Skeletal muscle cell (primary cell): ENCODE data around the gene UST.
"Not testable (repeated sequence)": the region's sequence is repeated elsewhere in the genome, so short reads cannot be mapped to it uniquely, and the experiment has no call there.

Experiments used
- DNase-seq: peaks from one replicate; pipeline ENCODE4 v3.0.0-alpha.2; 2010; ENCODE audit warnings: low read depth
- H3K4me3 ChIP-seq: 2 replicates; pipeline ENCODE4 v1.5.1; 2011; ENCODE audit warnings: low read depth, mild to moderate bottlenecking, control low read depth, low read length, moderate library complexity

The UST gene

DNA sequence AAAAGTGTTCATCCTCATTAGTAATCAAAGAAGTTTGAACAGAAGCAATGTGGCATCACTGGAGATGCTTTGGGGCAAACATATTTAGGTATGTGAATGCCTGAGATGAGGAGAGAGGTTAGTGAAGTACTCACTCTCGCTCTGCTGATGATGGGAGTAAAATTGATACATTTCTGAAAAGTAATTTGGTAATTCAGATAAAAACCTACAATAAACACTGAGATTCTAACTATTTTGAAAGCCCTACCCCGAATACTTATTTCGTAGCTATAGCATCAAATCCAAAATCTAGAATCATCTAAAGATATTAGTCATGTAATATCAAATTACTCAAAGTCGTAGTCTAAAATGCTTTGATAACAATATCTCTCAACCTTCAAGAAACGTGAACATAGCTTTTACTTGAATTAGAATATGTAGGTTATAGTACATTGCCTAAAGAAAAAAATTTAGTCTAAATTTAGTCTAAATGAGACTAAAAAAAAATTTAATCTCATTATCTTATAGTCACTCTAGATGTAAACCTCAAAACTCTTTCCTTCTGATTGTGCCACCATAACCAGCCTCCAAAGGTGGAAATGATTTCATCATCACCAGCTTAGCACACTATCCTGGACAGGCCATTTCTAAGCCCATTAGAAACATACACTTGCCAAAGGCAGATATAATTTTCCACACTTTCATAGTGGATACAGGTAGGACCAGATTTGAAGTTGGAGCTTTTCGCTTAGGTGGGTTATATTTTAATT is 338.2 kb downstream of the UST start:
- H3K4me3 ChIP-seq, result no peak overlapping the region

DNA sequence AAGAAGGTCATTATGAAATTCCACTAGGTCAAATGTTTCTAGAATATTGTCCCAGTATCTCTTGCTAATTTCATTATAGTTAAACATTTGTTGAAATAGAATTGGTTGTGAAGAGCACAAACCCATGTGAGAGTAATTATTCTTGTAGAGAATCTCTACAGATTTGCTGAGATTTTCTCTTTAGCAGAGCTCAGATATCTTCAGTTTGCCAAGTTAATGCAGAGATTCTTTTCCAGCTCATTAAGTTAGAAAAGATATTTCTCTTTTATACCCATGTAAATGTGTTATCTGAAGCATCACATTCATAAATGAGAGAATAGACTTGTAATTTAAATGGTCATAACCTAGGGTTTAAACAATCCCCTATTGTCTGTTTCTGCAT is 338.7 kb downstream of the UST start:
- no peak for DNase-seq
- no peak overlapping the region for H3K4me3 ChIP-seq

More for the DNA sequence above, 338.2 kb downstream of the UST start:
- DNase-seq, result no peak

- no peak for DNase-seq
- no peak overlapping the region for H3K4me3 ChIP-seq
Observed at GRCh38 chr6:149086363-149086762, 339.5 kb downstream of the UST start.

- DNase-seq, result no peak
- H3K4me3 ChIP-seq, result no peak overlapping the region
Observed at GRCh38 chr6:149087898-149088297, 341.1 kb downstream of the UST start.

GRCh38 chr6:149088361-149088760 is 341.5 kb downstream of the UST start:
- no peak for DNase-seq

DNA sequence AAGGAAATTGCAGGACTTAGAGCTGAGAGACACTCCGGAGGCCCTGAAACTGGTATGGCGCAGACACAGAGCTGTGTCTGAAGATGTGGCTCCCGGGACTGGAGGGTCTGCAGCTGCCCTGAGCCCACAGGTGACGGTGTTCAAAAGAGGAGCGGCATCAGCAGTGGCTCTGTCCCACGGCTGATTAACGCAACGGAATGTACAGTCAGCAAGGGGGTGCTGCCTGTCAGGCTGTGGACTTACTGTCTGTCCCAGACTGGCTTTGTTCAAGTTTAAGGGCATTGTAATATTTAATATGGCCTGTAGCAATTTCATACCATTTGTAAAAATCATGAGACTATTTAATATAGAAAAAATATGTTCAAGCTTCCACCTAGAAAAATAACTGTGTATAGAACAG is 342.7 kb downstream of the UST start:
- DNase-seq, result no peak

More at GRCh38 chr6:149088361-149088760, 341.5 kb downstream of the UST start:
- H3K4me3 ChIP-seq, result no peak overlapping the region

DNA sequence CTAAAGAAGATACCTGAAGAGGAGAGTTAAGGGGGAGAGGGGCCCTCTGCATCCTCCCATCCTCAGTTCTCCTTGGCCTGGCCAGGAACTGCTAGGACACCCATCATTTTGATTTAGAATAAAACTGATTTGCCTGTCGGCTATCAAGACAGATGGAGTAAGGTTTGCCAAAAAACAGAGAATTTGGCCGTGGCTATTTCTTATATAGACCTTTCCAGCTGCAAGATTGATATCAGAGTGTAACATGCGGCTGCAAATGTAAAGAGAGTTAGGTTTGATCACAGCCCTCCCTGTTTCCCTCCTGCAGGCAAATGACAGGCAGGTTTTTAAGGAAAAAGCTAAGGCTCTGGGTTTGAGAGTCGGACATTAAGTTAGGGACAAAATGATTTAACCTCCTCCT is 344.1 kb downstream of the UST start:
- no peak overlapping the region for H3K4me3 ChIP-seq
- DNase-seq, result no peak

More for the DNA sequence above, 342.7 kb downstream of the UST start:
- H3K4me3 ChIP-seq, result no peak overlapping the region

- DNase-seq, result peak; percentile 42
- H3K4me3 ChIP-seq, result no peak overlapping the region
Observed at GRCh38 chr6:149093643-149094042, 346.8 kb downstream of the UST start.

DNA sequence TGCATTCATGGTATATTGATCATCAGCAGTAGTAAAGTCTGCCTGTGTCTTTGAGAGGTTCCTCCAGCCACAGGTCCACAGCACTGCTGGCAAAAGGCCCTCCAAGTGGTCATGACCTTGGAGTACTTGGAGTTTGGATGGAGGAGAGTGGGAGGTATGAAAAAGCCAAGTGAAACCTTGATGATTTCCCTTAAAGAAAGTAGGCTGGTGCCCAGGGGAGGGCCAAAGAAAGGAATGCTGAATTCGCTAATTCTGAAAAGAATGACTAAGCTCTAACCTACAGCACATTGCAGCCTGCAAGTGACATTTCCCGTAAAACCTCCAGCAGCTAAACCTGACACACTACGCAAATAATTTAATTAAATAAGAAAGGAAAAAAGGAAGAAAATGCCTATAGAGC is 347.3 kb downstream of the UST start:
- no peak overlapping the region for H3K4me3 ChIP-seq
- no peak for DNase-seq

GRCh38 chr6:149094934-149095351 is 348.1 kb downstream of the UST start:
- no peak overlapping the region for H3K4me3 ChIP-seq
- no peak for DNase-seq

DNA sequence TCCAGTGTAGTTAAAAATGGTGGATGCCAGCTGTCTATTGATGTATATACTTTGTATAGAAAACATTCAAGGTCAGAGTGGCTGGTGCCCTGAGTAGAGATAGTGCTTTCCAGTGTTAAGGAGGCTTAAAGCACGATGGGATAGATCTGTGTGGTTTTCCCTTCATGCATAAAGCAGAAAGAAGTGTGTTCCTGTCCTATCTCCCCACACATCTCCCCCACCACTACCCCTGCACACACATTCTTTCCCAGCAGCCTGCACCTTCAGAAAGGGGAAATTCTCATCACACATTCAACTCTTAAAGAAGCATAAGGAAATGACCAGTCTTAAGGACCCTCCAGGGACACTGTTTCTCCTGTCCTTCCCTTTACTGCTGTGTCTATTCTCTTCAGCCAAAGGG is 349.0 kb downstream of the UST start:
- no peak overlapping the region for H3K4me3 ChIP-seq
- DNase-seq, result no peak

GRCh38 chr6:149097794-149098193 is 351.0 kb downstream of the UST start:
- no peak for DNase-seq
- no peak overlapping the region for H3K4me3 ChIP-seq

DNA sequence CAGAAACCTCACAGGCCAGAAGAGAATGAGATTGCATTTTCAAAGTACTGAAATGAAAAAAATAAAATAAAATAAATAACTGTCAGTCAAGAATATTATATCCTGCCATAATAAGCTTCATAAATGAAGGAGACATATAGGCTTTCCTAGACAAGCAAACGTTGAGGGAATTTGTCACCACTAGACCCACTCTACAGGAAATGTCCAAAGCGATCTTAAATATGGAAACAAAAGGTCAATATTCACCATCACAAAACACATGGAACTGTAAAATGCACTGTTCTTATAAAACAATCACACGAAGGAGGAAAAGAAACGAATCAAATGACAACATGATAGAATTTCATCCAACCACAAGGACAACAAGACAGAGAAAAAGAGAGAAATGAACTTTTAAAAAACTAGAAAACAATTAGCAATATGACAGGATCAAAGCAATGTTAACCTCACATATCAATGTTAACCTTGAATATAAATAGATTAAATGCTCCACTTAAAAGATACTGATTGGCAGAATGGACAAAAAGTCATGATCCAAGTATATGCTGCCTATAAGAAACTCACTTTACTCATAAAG is 352.0 kb downstream of the UST start:
- no peak overlapping the region for H3K4me3 ChIP-seq
- no peak for DNase-seq

DNA sequence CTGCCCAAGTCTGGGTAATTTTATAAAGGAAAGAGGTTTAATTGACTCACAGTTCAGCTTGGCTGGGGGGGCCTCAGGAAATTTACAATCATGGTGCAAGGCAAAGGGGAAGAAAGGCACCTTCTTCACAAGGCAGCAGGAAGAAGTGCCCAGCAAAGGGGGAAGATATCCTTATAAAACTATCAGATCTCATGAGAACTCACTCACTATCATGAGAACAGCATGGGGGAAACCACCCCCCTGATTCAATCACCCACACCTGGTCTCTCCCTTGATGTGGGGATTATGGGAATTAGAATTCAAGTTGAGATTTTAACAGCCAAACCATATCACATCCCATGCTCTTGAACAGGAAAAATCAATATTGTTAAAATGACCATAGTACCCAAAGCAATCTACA is 355.5 kb downstream of the UST start:
- DNase-seq, result no peak

DNA sequence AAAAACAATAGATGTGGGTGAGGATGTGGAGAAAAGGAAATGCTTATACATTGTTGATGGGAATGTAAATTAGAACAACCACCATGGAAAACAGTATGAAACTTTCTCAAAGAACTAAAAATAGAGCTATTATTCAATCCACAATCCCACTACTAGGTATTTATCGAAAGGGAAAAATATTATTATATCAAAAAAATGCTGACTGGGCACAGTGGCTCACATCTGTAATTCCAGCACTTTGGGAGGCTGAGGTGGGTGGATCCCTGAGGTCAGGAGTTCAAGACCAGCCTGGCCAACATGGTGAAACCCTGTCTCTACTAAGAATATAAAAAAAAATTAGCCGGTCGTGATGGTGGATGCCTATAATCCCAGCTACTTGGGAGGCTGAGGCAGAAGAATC is 357.1 kb downstream of the UST start:
- not testable (repeated sequence) for DNase-seq

More for the DNA sequence above, 355.5 kb downstream of the UST start:
- no peak overlapping the region for H3K4me3 ChIP-seq

GRCh38 chr6:149107520-149107919 is 360.7 kb downstream of the UST start:
- H3K4me3 ChIP-seq, result no peak overlapping the region
- no peak for DNase-seq

More for the DNA sequence above, 357.1 kb downstream of the UST start:
- H3K4me3 ChIP-seq, result not testable (repeated sequence)

GRCh38 chr6:149108038-149108748 is 361.4 kb downstream of the UST start:
- no peak for DNase-seq
- H3K4me3 ChIP-seq, result no peak overlapping the region

DNA sequence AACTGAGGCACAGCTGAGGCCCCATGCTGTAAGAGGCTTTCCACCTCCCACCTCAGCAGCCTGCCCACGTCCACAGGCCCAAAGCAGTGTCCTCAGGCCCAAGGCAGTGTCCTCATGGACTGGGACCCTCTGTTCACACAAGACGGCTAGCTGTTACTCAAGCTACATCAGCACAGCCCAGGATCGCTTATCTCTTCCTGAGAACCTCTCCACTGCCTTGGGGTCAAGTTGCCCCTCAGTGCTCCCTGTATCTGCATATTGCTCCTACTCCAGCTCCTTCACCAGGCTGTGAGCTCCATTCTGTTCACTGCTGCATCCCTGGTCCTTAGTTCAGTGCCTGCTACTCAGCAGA is 361.9 kb downstream of the UST start:
- no peak for DNase-seq
- H3K4me3 ChIP-seq, result no peak overlapping the region

DNA sequence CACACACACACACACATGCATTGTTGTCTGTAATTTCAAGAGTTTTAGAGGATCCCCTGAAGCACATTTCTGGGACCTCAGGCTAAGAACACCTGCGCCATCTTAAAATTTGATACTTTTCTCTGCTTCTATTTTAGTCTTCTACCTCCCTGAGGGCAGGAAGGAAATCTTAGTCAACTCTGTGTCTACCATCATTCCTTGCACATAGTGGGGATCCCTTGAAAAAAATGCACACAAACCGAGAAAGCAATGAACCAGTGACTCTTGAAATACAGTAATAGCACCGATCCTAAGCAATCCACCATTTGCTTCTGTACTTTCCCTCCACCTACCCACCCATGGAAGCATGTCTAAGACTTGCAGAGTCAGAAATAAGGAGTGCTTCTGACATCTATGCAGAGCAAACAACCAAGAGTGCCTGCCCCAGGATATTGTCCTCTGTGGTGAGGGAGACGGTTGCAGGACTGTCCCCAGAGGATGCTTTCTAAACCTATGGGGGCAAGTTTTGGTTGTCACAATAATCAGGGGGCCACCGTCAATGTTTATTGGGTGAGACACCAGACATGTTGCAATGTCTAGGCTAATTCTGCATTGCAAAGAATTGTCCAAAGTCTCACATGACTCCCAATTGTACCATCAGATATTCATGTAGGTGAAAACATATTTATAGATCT is 362.7 kb downstream of the UST start:
- H3K4me3 ChIP-seq, result no peak overlapping the region
- no peak for DNase-seq

GRCh38 chr6:149111556-149112115 is 364.8 kb downstream of the UST start:
- DNase-seq, result no peak

More at GRCh38 chr6:149111556-149112115, 364.8 kb downstream of the UST start:
- no peak overlapping the region for H3K4me3 ChIP-seq
